Dermis microvascular lymphatic vessel endothelial cell (primary cell): ENCODE data around the gene PLEKHD1. TPM values are rescaled to one million over a fixed set of nuclear protein-coding genes. Genes with fewer than 3 reads are reported as not detected.

Experiments used
- DNase-seq, 2 donors: peaks; one replicate each; pipeline versions ENCODE4 v3.0.0 to v3.0.0-alpha.2; 2010; ENCODE audit warnings: low read depth in 2 of 2
- total RNA-seq: library from RNA; depleted of rRNA; stranded (reverse); fragments of >200 nt; gene quantifications from 2 replicates; pipeline ENCODE4 v1.2.1, GENCODE V29; 2014

PLEKHD1 gene
- total RNA-seq, 1 donor from 2014 or later: under 0.01 TPM

GRCh38 chr14:69518289-69519101 lies 34.0 kb downstream of the PLEKHD1 start:
- DNase-seq: no peak

GRCh38 chr14:69519204-69520100 lies 34.9 kb downstream of the PLEKHD1 start:
- no peak for DNase-seq

- DNase-seq: no peak
Observed at GRCh38 chr14:69522026-69522425, 37.5 kb downstream of the PLEKHD1 start.

GRCh38 chr14:69525896-69526295 lies 41.4 kb downstream of the PLEKHD1 start:
- DNase-seq: no peak

- no peak for DNase-seq
Observed at GRCh38 chr14:69527635-69528034, 43.1 kb downstream of the PLEKHD1 start.

GRCh38 chr14:69528143-69528542 lies 43.6 kb downstream of the PLEKHD1 start:
- no peak for DNase-seq

- DNase-seq: no peak
Observed at GRCh38 chr14:69528930-69529329, 44.4 kb downstream of the PLEKHD1 start.

GRCh38 chr14:69529563-69529962 lies 45.0 kb downstream of the PLEKHD1 start:
- DNase-seq: no peak

GRCh38 chr14:69530095-69530494 lies 45.6 kb downstream of the PLEKHD1 start:
- no peak for DNase-seq

- no peak for DNase-seq
Observed at GRCh38 chr14:69531135-69531534, 46.6 kb downstream of the PLEKHD1 start.

GRCh38 chr14:69532561-69533340 lies 48.2 kb downstream of the PLEKHD1 start:
- DNase-seq: no peak

- peak; percentile 11 to 43 for DNase-seq
Observed at GRCh38 chr14:69535230-69535848, 50.8 kb downstream of the PLEKHD1 start.

- DNase-seq: no peak
Observed at GRCh38 chr14:69536971-69537370, 52.4 kb downstream of the PLEKHD1 start.

GRCh38 chr14:69537900-69538299 lies 53.4 kb downstream of the PLEKHD1 start:
- DNase-seq: no peak

GRCh38 chr14:69538766-69539165 lies 54.2 kb downstream of the PLEKHD1 start:
- DNase-seq: no peak

- no peak for DNase-seq
Observed at GRCh38 chr14:69539631-69540410, 55.3 kb downstream of the PLEKHD1 start.

- no peak for DNase-seq
Observed at GRCh38 chr14:69540654-69541335, 56.3 kb downstream of the PLEKHD1 start.

- no peak for DNase-seq
Observed at GRCh38 chr14:69542311-69542710, 57.8 kb downstream of the PLEKHD1 start.

GRCh38 chr14:69543341-69544115 lies 59.0 kb downstream of the PLEKHD1 start:
- peak in 1 of 2 donors; percentile 51 for DNase-seq
